Omental fat pad (tissue), 4 donors: Measurements from ENCODE around the gene MTNR1A. TPM values are rescaled to one million over a fixed set of nuclear protein-coding genes. Genes with fewer than 3 reads are reported as not detected.

Source experiments
- ATAC-seq: fragments of 150-250 bp; one replicate; pipeline ENCODE4 v1.9.1; 2016; ENCODE audit warnings: mild to moderate bottlenecking, moderate library complexity; ENCODE audit not compliant: low FRiP score
- DNase-seq: peaks from one replicate; pipeline ENCODE4 v3.0.0-alpha.2; 2019; ENCODE audit warnings: low spot score
- total RNA-seq, 4 donors: library from RNA; depleted of rRNA; stranded (reverse); fragments of >200 nt; gene quantifications; one replicate each; pipeline ENCODE4 v1.1.0, GENCODE V29; 2016
- TF ChIP-seq, protein P1 (sequence below), 3 donors: fragments of 450-650 bp; IDR thresholded peaks; one replicate each; pipeline ENCODE4 v1.5.1; 2016 to 2017; ENCODE audit warnings: antibody characterized with exemption in 3 of 3, mild to moderate bottlenecking in 3 of 3, moderate library complexity in 2 of 3

Gene MTNR1A
- total RNA-seq, 4 donors from 2014 or later: not detected

- no peak for ATAC-seq
- no peak for DNase-seq
- TF ChIP-seq, protein P1, sequence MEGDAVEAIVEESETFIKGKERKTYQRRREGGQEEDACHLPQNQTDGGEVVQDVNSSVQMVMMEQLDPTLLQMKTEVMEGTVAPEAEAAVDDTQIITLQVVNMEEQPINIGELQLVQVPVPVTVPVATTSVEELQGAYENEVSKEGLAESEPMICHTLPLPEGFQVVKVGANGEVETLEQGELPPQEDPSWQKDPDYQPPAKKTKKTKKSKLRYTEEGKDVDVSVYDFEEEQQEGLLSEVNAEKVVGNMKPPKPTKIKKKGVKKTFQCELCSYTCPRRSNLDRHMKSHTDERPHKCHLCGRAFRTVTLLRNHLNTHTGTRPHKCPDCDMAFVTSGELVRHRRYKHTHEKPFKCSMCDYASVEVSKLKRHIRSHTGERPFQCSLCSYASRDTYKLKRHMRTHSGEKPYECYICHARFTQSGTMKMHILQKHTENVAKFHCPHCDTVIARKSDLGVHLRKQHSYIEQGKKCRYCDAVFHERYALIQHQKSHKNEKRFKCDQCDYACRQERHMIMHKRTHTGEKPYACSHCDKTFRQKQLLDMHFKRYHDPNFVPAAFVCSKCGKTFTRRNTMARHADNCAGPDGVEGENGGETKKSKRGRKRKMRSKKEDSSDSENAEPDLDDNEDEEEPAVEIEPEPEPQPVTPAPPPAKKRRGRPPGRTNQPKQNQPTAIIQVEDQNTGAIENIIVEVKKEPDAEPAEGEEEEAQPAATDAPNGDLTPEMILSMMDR (IDR thresholded peaks at IDR 0.05): no peak
Observed at GRCh38 chr4:186499467-186499866, 55.9 kb downstream of the MTNR1A start.

DNA sequence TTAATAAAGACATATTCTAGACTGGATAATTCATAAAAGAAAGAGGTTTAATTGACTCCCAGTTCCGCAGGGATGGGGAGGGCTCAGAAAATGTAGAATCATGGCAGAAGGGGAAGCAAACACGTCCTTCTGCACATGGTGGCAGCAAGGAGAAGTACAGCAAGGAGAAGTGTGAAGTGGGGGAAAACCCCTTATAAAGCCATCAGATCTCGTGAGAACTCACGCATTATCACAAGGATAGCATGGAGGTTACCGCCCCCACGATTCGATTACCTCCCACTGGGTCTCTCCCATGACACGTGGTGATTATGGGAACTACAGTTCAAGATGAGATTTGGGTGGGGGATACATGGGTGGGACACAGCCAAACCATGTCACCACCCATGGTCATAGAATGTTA, 58.3 kb downstream of the MTNR1A start:
- no peak for DNase-seq
- no peak for ATAC-seq
- TF ChIP-seq, protein P1 (IDR thresholded peaks at IDR 0.05): no peak

GRCh38 chr4:186494496-186494895, 60.9 kb downstream of the MTNR1A start:
- no peak for ATAC-seq
- no peak for DNase-seq
- TF ChIP-seq, protein P1 (IDR thresholded peaks at IDR 0.05): no peak

DNA sequence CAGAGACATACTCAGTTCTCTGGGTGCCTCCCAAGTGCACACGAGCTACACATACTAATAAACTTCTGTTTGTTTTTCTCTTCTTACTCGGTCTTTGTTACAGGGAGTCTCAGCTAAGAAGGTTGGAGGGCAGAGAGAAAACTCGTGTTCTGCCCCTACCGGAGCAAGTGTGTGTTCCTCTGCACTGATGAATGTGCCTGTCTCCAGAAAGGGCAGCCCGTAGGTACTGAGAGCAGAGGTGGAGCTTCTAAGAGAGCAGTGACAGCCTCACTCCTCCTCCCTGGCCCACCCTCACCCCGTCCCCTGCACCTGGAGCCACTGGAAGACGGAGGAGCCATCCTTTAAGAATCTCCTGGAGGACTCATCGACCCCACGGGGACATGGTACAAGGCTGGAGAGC, 67.6 kb downstream of the MTNR1A start:
- DNase-seq (no peak), ATAC-seq (no peak)
- TF ChIP-seq, protein P1 (IDR thresholded peaks at IDR 0.05): no peak

DNA sequence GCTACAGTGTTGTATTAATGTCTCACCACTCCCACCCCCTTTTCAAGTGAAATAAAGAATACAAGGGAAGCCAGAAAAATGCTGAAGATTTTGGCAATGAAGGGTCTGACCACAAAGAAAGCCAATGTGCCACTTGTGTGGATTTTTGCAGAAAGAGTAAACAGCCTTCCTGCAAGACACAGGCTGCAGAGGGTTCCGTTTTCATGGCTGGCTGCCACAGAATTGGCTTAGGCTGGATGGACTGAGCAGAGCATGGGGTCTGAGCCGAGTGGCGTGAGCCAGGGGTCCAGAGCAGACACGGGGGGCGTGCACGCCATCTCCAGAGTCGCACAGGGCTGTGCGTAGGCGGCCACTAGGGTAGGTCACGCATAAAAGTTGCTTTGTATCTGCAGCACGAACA, 69.2 kb downstream of the MTNR1A start:
- TF ChIP-seq, protein P1 (IDR thresholded peaks at IDR 0.05): no peak
- DNase-seq (no peak), ATAC-seq (no peak)

DNA sequence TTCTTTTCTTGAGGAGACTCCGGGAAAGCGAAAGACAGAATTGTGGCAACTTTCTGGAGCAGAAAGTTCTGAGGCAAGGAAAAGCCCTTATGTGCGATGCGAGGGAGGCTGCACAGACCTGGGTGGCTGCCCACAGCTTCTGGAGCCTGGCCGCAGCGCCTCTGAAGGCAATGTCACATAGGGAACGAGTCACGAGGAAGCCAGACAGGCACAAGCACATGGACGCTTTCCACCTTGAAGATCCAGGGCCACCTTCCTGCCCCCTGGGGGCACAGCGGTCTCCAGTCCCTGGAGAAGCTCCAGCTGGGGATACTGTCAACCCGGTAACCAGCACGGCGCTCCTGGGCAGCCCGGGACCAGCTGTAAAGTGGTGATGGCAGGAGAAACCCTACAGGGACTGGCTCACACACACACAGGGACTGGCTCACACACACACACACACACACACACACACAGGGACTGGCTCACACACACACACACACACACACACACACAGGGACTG, 69.8 kb downstream of the MTNR1A start:
- DNase-seq (no peak), ATAC-seq (no peak)
- TF ChIP-seq, protein P1 (IDR thresholded peaks at IDR 0.05): no peak

DNA sequence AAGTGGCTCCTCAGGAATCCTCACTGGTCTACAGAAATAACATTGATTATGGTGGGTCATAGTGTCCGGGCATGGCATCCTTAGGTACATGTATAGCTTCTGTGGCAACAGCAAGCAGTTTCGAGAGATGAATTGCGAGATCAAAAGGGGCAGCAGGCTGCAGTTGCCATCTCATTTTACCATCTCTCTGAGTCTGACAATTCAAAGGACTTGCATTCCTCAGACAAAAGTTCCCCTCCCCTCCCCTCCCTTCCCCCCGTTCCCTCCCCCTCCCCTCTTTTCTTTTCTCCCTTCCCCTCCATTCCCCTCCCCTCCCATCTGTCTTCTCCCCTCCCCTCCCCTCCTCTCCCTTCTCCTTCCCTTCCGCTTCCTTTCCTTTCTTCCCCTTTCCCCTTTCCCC, 70.2 kb downstream of the MTNR1A start:
- ATAC-seq (no peak), DNase-seq (no peak)
- TF ChIP-seq, protein P1 (IDR thresholded peaks at IDR 0.05): no peak
